Muscle layer of duodenum (tissue), 2 donors: ENCODE data around the gene DTNB.
A peak's percentile ranks its signal among the peaks of the same experiment; 100 is the strongest.

Experiments used
- H3K27ac ChIP-seq: one replicate; pipeline ENCODE4 v1.7.0; 2013; ENCODE audit warnings: mild to moderate bottlenecking, low read length
- H3K27me3 ChIP-seq: one replicate; pipeline ENCODE4 v1.7.0; 2013; ENCODE audit warnings: low read depth, mild to moderate bottlenecking, control low read depth, low read length
- H3K36me3 ChIP-seq, 2 donors: one replicate each; pipeline ENCODE4 v1.7.0; 2013; ENCODE audit warnings: low read length in 2 of 2, control low read depth in 1 of 2, mild to moderate bottlenecking in 1 of 2; ENCODE audit not compliant: insufficient read depth in 2 of 2, control insufficient read depth in 1 of 2
- H3K4me1 ChIP-seq, 2 donors: one replicate each; pipeline ENCODE4 v1.7.0; 2013; ENCODE audit warnings: low read length in 2 of 2, mild to moderate bottlenecking in 2 of 2, control low read depth in 1 of 2, moderate library complexity in 1 of 2; ENCODE audit not compliant: insufficient read depth in 2 of 2, control insufficient read depth in 1 of 2
- H3K4me3 ChIP-seq, 2 donors: one replicate each; pipeline ENCODE4 v1.7.0; 2013; ENCODE audit warnings: low read length in 2 of 2, low read depth in 1 of 2, mild to moderate bottlenecking in 1 of 2
- H3K9me3 ChIP-seq, 2 donors: one replicate each; pipeline ENCODE4 v1.7.0; 2013; ENCODE audit warnings: low read length in 2 of 2, control low read depth in 1 of 2, mild to moderate bottlenecking in 1 of 2; ENCODE audit not compliant: control insufficient read depth in 1 of 2
- donor health status: healthy.

The DTNB gene

DNA sequence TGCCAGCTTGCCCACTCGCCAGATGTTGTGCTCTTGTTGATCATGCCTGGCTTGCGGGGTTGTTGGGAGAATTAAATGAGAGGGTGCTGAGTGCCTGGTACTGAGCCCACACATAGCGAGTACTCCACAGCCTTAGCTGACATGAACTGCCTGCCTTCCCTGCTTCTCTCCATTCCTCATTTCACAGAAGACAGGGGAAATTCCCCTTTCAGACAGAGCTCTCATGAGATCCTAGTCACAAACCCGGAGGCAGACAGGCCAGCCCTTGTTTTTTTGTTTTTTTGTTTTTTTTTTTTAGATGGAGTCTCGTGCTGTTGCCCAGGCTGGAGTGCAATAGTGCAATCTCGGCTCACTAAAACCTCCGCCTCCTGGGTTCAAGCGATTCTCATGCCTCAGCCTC lies 314.5 kb downstream of the DTNB start:
- H3K4me3 ChIP-seq, result no peak overlapping the region
- H3K27me3 ChIP-seq, result no peaks in the 10 kb centered on the region
- H3K9me3 ChIP-seq, result no peaks in the 10 kb centered on the region
- H3K36me3 ChIP-seq, result no peaks in the 10 kb centered on the region
- H3K27ac ChIP-seq, result no peak overlapping the region
- H3K4me1 ChIP-seq, result peaks cover 3 to 4% of the 10 kb centered on the region in 2 donors

DNA sequence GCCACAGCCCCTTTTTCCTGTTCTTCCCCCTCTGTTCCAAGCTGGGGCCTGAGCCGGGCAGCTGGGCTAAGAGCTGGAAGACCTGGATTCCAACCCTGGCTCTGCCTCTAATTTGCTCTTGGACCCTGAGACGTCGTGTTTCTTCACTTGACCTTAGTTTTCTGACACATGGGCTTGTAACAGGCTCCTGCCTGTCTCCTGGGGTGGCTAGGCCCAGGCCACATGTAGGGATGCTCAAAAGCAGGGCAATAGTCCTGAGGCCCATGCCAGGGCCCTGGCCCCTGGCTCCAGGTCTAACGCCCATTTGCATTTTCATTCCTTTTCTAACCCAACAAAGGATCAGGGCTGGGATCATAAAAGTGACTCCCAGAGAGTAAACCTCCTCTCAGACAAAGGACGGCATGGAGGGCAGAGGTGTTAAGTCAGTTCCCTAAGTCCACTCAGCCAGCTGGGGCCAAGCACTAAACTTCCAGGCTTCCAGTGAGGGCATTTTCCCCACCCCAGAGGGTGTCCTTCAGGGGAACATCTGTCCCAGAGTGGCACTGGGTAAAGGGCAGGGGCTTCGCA lies 315.0 kb downstream of the DTNB start:
- no peak overlapping the region for H3K4me3 ChIP-seq
- H3K4me1 ChIP-seq, result peaks cover 3 to 4% of the 10 kb centered on the region in 2 donors
- no peaks in the 10 kb centered on the region for H3K36me3 ChIP-seq
- no peaks in the 10 kb centered on the region for H3K9me3 ChIP-seq
- no peaks in the 10 kb centered on the region for H3K27me3 ChIP-seq
- no peak overlapping the region for H3K27ac ChIP-seq

DNA sequence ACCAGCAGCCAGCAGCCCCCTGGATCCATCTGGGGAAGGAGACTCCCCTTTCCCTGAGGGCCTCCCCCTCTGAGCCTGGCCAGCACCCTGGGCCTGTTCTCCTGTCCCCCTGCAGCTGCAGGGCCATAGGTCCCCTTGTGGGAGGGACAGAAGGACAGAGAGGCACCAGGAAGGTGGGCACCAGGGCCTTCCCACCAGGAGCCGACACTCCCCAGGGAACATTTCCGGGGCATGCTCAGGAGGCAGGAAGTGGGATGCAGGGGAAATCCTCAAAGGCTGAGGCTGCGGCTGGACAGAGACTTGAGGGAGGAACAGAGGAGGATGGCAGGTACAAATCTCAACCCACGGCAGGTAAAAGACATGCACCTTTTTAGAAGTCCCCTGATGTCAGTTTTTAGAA lies 317.3 kb downstream of the DTNB start:
- Histone ChIP-seq H3K4me1 (no peaks in the 10 kb centered on the region), H3K27ac (no peak overlapping the region), H3K9me3 (no peaks in the 10 kb centered on the region), H3K4me3 (no peak overlapping the region), H3K36me3 (no peaks in the 10 kb centered on the region), H3K27me3 (no peaks in the 10 kb centered on the region)

DNA sequence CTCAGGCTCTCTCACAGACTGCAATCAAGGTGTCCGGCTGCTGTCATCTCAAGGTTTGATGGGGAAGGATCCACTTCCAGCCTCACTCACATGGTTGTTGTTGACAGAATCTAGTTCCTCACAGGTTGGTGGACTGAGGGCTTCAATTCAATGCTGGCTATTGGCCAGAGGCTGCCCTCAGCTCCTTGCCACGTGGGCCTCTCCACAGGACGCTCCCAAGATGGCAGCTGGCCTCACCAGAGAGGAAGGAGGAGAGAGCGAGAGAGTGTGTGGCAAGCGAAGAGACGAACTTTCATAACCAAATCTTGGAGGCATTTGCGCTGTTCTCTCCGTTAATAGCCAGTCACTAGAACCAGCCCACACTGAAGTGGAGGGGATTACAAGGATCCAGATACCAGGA lies 318.1 kb downstream of the DTNB start:
- Histone ChIP-seq H3K36me3 (no peaks in the 10 kb centered on the region), H3K27ac (no peak overlapping the region), H3K9me3 (no peaks in the 10 kb centered on the region), H3K4me3 (no peak overlapping the region), H3K4me1 (no peaks in the 10 kb centered on the region), H3K27me3 (no peaks in the 10 kb centered on the region)

DNA sequence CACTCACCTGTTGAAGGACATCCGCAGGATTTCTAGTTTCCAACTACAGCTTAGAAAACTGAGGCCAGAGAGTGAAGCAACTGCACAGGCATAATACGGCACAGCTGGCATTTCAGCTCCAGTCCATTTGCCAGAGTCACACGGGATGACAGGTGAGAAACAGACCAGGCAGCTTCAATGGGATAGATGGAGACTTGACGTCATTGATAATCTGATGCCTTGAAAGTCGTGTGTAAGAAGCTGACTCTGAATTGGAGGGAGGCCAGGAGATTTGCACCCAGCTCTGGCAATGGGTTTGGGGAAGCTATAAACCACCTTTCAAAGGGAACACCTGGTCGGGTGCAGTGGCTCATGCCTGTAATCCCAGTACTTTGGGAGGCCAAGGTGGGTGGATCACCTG lies 319.3 kb downstream of the DTNB start:
- Histone ChIP-seq H3K27ac (no peak overlapping the region), H3K9me3 (no peaks in the 10 kb centered on the region), H3K4me1 (no peaks in the 10 kb centered on the region), H3K36me3 (no peaks in the 10 kb centered on the region), H3K27me3 (no peaks in the 10 kb centered on the region), H3K4me3 (no peak overlapping the region)

DNA sequence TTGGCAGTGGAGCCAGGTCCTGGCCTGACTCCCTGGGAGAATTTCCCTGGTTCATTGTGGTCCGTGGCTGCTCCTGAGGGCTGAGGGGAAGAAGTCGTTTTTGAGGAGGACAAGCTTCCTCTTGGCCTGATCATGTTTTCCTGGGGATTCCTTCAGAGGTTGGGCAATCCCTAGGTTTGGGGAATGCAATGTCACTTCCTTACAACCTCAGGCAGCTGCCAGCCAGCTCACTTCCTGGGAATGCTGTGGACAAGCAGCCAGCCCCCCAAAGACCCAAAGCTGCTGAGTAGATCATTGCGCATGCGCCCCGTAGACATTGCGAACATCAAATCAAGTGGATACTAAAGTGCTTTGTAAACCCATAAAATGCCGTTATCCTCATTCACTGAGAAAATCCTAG lies 324.0 kb downstream of the DTNB start:
- Histone ChIP-seq H3K27me3 (no peaks in the 10 kb centered on the region), H3K9me3 (no peaks in the 10 kb centered on the region), H3K4me3 (no peak overlapping the region), H3K4me1 (peaks cover 0 to 5% of the 10 kb centered on the region in 2 donors), H3K27ac (no peak overlapping the region), H3K36me3 (no peaks in the 10 kb centered on the region)

DNA sequence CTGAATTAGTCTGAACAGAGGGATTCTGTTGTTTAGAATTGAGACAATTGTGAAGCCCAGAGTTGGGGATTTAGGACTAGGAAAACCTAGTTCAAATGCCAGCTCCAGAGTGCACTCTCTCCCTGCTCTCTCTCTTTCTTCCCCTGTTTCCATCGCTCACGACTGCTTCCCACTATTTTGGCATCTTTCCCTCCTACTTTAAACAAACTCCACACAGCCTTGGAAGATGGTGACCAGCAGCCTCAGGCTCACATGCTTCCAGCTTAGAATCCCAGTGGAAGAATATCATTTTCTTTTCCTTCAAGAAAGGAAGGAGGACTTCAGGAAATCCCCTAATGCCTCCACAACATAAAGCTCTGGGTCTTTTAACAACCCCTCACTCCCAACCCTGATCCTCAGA lies 325.5 kb downstream of the DTNB start:
- no peaks in the 10 kb centered on the region for H3K9me3 ChIP-seq
- no peaks in the 10 kb centered on the region for H3K36me3 ChIP-seq
- no peaks in the 10 kb centered on the region for H3K27me3 ChIP-seq
- H3K27ac ChIP-seq, result no peak overlapping the region
- H3K4me3 ChIP-seq, result no peak overlapping the region
- peaks cover 0 to 7% of the 10 kb centered on the region in 2 donors for H3K4me1 ChIP-seq

DNA sequence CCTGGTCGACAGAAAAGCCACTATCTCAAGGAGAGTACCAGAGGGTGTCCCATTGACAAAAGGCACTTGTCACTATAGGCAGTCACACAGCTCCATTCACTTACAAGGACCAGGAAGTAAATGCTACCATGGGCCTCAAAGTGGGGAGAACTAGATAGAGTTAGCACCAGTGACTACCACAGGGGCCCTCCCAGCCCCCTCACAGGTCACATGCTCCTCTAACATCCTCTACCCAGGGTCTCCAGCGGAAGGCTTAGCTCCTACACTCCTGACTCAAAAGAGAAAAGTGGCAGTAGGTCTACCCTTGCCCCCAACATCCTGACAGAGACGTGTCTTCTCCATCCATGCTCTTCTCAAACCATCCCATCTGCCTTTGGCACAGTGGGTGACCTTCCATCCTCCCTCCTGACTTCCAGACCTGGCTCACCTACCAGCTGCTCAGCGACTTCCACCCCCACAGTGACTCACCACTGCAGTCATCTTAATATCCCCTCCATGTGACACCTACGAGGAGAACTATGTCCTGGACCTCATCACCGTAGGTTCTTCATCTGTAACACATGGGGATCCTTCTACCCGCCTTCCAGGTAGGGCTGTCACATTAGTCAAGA lies 326.1 kb downstream of the DTNB start:
- no peaks in the 10 kb centered on the region for H3K9me3 ChIP-seq
- H3K27ac ChIP-seq, result no peak overlapping the region
- no peaks in the 10 kb centered on the region for H3K27me3 ChIP-seq
- no peak overlapping the region for H3K4me3 ChIP-seq
- no peaks in the 10 kb centered on the region for H3K36me3 ChIP-seq
- H3K4me1 ChIP-seq, result peaks cover 0 to 11% of the 10 kb centered on the region in 2 donors

DNA sequence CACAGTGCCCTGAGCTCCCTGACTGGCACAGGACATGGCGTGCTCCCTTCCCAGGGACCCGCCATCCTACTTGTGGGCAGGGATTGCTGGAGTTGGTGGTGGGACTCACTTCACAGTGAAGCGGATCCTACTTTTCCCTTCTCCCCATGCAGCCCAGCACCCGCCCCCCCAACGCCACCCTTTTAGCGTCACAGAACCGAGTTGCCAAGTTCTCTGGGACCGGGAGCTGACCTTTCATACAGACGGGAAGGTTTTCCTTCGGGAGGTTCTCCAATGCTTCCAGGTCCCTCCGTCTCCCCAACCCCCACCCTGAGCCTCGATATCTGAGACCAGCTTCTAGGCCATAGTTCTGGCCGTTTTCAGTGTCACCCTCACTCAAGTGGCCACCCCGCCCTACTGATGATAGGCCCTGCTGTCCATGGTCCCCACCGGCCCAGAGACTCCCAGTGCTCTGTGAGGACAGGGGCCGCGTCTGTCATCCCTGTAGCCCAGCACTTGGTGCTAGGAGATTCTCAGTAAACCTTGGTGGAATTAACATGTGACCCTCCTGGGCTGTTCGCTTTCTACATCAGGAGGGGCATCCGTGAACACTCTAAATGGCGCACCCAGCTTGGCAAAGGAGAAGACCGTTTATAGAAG lies 330.1 kb downstream of the DTNB start:
- Histone ChIP-seq H3K9me3 (no peaks in the 10 kb centered on the region), H3K27me3 (no peaks in the 10 kb centered on the region), H3K4me3 (no peak overlapping the region), H3K27ac (no peak overlapping the region), H3K36me3 (no peaks in the 10 kb centered on the region), H3K4me1 (peaks cover 9 to 32% of the 10 kb centered on the region in 2 donors)

DNA sequence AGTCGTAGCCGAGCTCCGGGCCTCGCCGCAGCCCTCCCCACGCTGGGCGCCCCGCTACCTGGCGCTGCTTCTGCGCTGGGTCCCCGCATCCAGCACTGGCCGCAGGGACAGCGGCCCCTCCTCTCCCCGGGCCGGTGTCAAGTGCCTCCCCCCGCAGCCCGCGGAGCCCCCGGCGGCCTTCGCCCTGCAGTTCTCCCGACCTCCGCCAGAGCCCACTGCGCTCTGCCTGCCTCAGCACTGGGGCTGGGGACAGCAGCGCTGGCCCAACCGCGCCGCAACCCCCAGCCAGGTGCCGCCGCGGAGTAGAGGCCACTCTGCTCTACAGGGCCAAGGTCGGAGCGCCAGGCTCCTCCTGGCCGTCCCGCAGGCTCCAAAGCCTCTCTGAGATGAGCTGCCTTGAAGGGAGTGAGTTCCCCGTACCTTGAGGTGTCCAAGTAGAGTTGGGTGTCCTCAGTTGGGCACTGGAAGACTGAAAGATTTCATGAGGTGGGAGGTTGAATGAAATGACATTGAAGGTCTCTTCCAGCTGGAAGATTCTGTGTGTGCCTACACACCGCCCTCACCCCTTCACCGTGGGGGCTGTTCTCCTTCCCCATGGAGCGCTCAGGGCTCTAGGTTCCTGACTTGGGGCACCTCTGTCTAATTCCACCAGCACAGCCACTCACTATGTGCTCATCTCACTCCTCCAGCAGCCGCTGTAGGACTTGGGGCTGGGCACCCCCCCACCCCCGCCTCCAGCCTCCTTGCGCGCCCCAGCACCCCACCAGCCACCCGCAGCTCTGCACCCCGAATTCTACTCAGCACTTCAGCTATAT lies 330.8 kb downstream of the DTNB start:
- no peaks in the 10 kb centered on the region for H3K36me3 ChIP-seq
- H3K4me3 ChIP-seq, result peak overlapping the region; percentile 42 to 64
- H3K27me3 ChIP-seq, result no peaks in the 10 kb centered on the region
- H3K4me1 ChIP-seq, result peaks cover 9 to 38% of the 10 kb centered on the region in 2 donors
- no peak overlapping the region for H3K27ac ChIP-seq
- no peaks in the 10 kb centered on the region for H3K9me3 ChIP-seq

DNA sequence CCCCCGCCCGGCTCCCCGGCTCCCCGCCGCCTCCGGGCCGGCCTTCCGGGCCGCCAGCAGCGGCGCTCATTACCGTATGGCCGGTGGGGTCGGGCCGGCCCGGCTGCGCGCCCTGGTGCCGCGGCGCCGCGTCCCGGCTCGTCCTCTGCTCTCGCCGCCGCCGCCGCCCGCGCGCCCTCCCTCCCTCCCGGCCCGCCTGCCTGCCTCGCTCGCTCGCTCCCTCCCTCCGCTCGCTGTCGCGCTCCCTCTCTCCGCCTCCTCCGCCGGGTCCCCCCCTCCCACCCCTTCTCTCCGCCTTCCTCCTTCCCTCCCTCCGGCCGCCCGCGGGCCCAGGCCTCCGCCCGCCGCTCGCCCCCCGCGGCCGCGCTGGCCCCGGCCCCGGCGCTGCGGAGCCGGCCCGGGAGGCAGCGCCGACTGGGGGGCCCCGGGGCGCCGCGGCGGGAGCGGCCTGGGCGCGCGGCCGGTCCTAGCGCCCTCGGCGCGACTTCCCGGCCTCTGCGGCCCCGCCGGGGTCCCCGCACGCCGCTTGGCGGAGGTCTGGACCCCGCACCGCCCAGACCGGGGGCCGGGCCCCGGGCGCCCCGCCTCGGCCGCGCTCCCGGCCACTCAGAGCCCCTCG lies 331.5 kb downstream of the DTNB start, which contains the start of gene DNMT3A:
TSS of gene DNMT3A (minus strand) at position 173 of the 619 bp plus-strand sequence. CDS start 27,941 bp downstream, outside the sequence.
- no peaks in the 10 kb centered on the region for H3K36me3 ChIP-seq
- H3K27me3 ChIP-seq, result no peaks in the 10 kb centered on the region
- H3K27ac ChIP-seq, result no peak within 1 kb of the TSS
- H3K4me1 ChIP-seq, result peaks cover 10 to 40% of the 10 kb centered on the region in 2 donors
- H3K4me3 ChIP-seq, result peak within 1 kb of the TSS; percentile 42 to 71
- no peaks in the 10 kb centered on the region for H3K9me3 ChIP-seq
